DOHH2 (cell line): ENCODE measurements around the gene GET4.

Experiments
- H3F3A ChIP-seq: fragments of 200-600 bp; sonication (generic), shearing (Covaris generic); 2 replicates; pipeline ENCODE4 v1.6.0; 2016; ENCODE audit warnings: antibody characterized with exemption, mild to moderate bottlenecking; ENCODE audit not compliant: control insufficient read depth, insufficient read depth
- H3K27ac ChIP-seq: fragments of 200-600 bp; sonication (generic); 2 replicates; pipeline ENCODE4 v1.5.1; 2014; ENCODE audit warnings: low read depth, mild to moderate bottlenecking, low read length, moderate library complexity
- H3K27me3 ChIP-seq: fragments of 200-600 bp; sonication (generic); 2 replicates; pipeline ENCODE4 v1.6.1; 2014; ENCODE audit warnings: mild to moderate bottlenecking, low read length, mixed read lengths; ENCODE audit not compliant: control insufficient read depth
- H3K36me3 ChIP-seq: fragments of 200-600 bp; sonication (generic); 2 replicates; pipeline ENCODE4 v1.6.1; 2014; ENCODE audit warnings: mild to moderate bottlenecking, low read length, moderate library complexity, mixed read lengths; ENCODE audit not compliant: control insufficient read depth
- H3K4me1 ChIP-seq: fragments of 200-600 bp; sonication (generic); 2 replicates; pipeline ENCODE4 v1.6.1; 2014; ENCODE audit warnings: mild to moderate bottlenecking, low read length, mixed read lengths; ENCODE audit not compliant: control insufficient read depth
- H3K4me2 ChIP-seq: fragments of 200-600 bp; sonication (generic); 2 replicates; pipeline ENCODE4 v1.6.0; 2014; ENCODE audit warnings: mild to moderate bottlenecking, low read length, moderate library complexity
- H3K4me3 ChIP-seq: fragments of 200-600 bp; sonication (generic); 2 replicates; pipeline ENCODE4 v1.5.1; 2014; ENCODE audit warnings: mild to moderate bottlenecking, low read length, mixed read lengths
- H3K79me2 ChIP-seq: fragments of 200-600 bp; sonication (generic); 2 replicates; pipeline ENCODE4 v1.6.1; 2014; ENCODE audit warnings: mild to moderate bottlenecking, low read length, mixed read lengths; ENCODE audit not compliant: control insufficient read depth
- H3K9me2 ChIP-seq: fragments of 200-600 bp; sonication (generic); replicated peaks from 2 replicates; pipeline ENCODE4 v1.6.1; 2014; ENCODE audit warnings: mild to moderate bottlenecking, low read length, mixed read lengths; ENCODE audit not compliant: control insufficient read depth
- H3K9me3 ChIP-seq: fragments of 200-600 bp; sonication (generic); 2 replicates; pipeline ENCODE4 v1.6.1; 2014; ENCODE audit warnings: antibody characterized with exemption, low read length, mixed read lengths; ENCODE audit not compliant: control insufficient read depth, insufficient read depth
- H4K20me1 ChIP-seq: fragments of 200-600 bp; sonication (generic); 2 replicates; pipeline ENCODE4 v1.6.0; 2014; ENCODE audit warnings: low read depth, mild to moderate bottlenecking, antibody characterized with exemption, low read length, moderate library complexity; ENCODE audit not compliant: control insufficient read depth, insufficient read depth
- CTCF ChIP-seq: fragments of 200-600 bp; sonication (generic); IDR thresholded peaks from one replicate; pipeline ENCODE4 v1.5.1; 2014; ENCODE audit warnings: antibody characterized with exemption, mild to moderate bottlenecking, low read depth, low read length; ENCODE audit not compliant: poor library complexity, severe bottlenecking
- EZH2phosphoT487 ChIP-seq: fragments of 200-600 bp; sonication (generic); IDR thresholded peaks from 2 replicates; pipeline ENCODE4 v1.6.1; 2017; ENCODE audit warnings: borderline replicate concordance, mild to moderate bottlenecking, antibody characterized with exemption, low read length, moderate library complexity, mixed read lengths

GET4 gene

GRCh38 chr7:876077-876971 lies at the start of gene GET4:
Gene GET4 (plus strand): TSS chr7:876554. CDS start chr7:876646, 92 bp downstream.
- Histone ChIP-seq H3K27me3 (no peaks in the 10 kb centered on the region), H3K36me3 (peaks cover 57% of the 10 kb centered on the region), H3K9me3 (peaks cover 11% of the 10 kb centered on the region), H3K4me1 (peaks cover 43% of the 10 kb centered on the region), H3K4me2 (peak within 1 kb of the TSS; percentile 92), H3K79me2 (peaks cover 46% of the 10 kb centered on the region), H3K9me2 (no peaks in the 10 kb centered on the region), H4K20me1 (peaks cover 19% of the 10 kb centered on the region), H3F3A (peaks cover 17% of the 10 kb centered on the region), H3K4me3 (peak within 1 kb of the TSS; percentile 80), H3K27ac (peak within 1 kb of the TSS; percentile 53)
- no peak for TF ChIP-seq EZH2phosphoT487
- peak; percentile 32 for TF ChIP-seq CTCF

- Histone ChIP-seq H3K36me3 (peaks cover 19% of the 10 kb centered on the region; the same call in 1 of the 2 replicates), H3K27me3 (no peaks in the 10 kb centered on the region), H3K9me3 (no peaks in the 10 kb centered on the region), H3K9me2 (no peaks in the 10 kb centered on the region), H3K4me3 (no peak overlapping the region), H3K27ac (no peak overlapping the region), H3K4me1 (peaks cover 23% of the 10 kb centered on the region), H4K20me1 (peaks cover 38% of the 10 kb centered on the region), H3K79me2 (peaks cover 100% of the 10 kb centered on the region), H3F3A (no peaks in the 10 kb centered on the region), H3K4me2 (no peak overlapping the region)
- TF ChIP-seq EZH2phosphoT487 (no peak), CTCF (no peak)
Observed at GRCh38 chr7:828793-829561, 47.4 kb upstream of the GET4 start.

- peaks cover 23% of the 10 kb centered on the region for H3K4me1 ChIP-seq
- H3K9me3 ChIP-seq, result no peaks in the 10 kb centered on the region
- H3K9me2 ChIP-seq, result no peaks in the 10 kb centered on the region
- H3K79me2 ChIP-seq, result peaks cover 98% of the 10 kb centered on the region
- H3K27me3 ChIP-seq, result no peaks in the 10 kb centered on the region
- TF ChIP-seq CTCF (no peak), EZH2phosphoT487 (no peak)
- no peak overlapping the region for H3K4me2 ChIP-seq
- no peaks in the 10 kb centered on the region for H3F3A ChIP-seq
- H3K4me3 ChIP-seq, result no peak overlapping the region
- no peak overlapping the region for H3K27ac ChIP-seq
- peaks cover 38% of the 10 kb centered on the region for H4K20me1 ChIP-seq
- peaks cover 19% of the 10 kb centered on the region; the same call in 1 of the 2 replicates for H3K36me3 ChIP-seq
Observed at GRCh38 chr7:830069-830468, 46.3 kb upstream of the GET4 start.
